ENCODE results near the gene TEAD3.
"Not testable (repeated sequence)": the region's sequence is repeated elsewhere in the genome, so short reads cannot be mapped to it uniquely, and the experiment has no call there.

- not testable (repeated sequence) for TF ChIP-seq CTCF, MAX (IDR thresholded peaks at IDR 0.05; ENCODE audit: low read depth, low read length)
Measured at GRCh38 chr6:35438378-35439065, 58.4 kb downstream of the TEAD3 start.
